HG03469 (cell line): Measurements from ENCODE around the gene CHID1.

Experiments used
- ATAC-seq: cut with Tn5 transposase; IDR thresholded peaks from one replicate; pipeline ENCODE4 v1.9.1; 2021; ENCODE audit warnings: mild to moderate bottlenecking, moderate library complexity, moderate number of reproducible peaks; ENCODE audit not compliant: unreplicated experiment

Gene CHID1

GRCh38 chr11:910589-911030, at the start of gene CHID1:
Gene CHID1, minus strand, starts transcription at chr11:910810. Its CDS starts 5,994 bp downstream, at chr11:904816.
- peak; percentile 72 for ATAC-seq

GRCh38 chr11:959608-960007, 49.0 kb upstream of the CHID1 start:
- ATAC-seq: no peak

- ATAC-seq: no peak
These were observed 48.4 kb upstream of the CHID1 start for GRCh38 chr11:959027-959426.

- no peak for ATAC-seq
These were observed 47.5 kb upstream of the CHID1 start for GRCh38 chr11:958101-958500.

- ATAC-seq: no peak
These were observed 46.8 kb upstream of the CHID1 start for GRCh38 chr11:957212-957920.

- no peak for ATAC-seq
These were observed 44.8 kb upstream of the CHID1 start for GRCh38 chr11:955154-956063.

GRCh38 chr11:954392-955153, 44.0 kb upstream of the CHID1 start:
- no peak for ATAC-seq

GRCh38 chr11:953512-953911, 42.9 kb upstream of the CHID1 start:
- no peak for ATAC-seq

- no peak for ATAC-seq
These were observed 42.1 kb upstream of the CHID1 start for GRCh38 chr11:952406-953385.

GRCh38 chr11:951507-951906, 40.9 kb upstream of the CHID1 start:
- no peak for ATAC-seq

GRCh38 chr11:947744-948143, 37.1 kb upstream of the CHID1 start:
- ATAC-seq: no peak

GRCh38 chr11:945986-946385, 35.4 kb upstream of the CHID1 start:
- no peak for ATAC-seq

- no peak for ATAC-seq
These were observed 34.3 kb upstream of the CHID1 start for GRCh38 chr11:944711-945470.

- no peak for ATAC-seq
These were observed 32.2 kb upstream of the CHID1 start for GRCh38 chr11:942823-943222.

- ATAC-seq: no peak
These were observed 30.0 kb upstream of the CHID1 start for GRCh38 chr11:940496-941135.

GRCh38 chr11:937841-938261, 27.2 kb upstream of the CHID1 start:
- ATAC-seq: no peak

GRCh38 chr11:936199-936598, 25.6 kb upstream of the CHID1 start:
- no peak for ATAC-seq

GRCh38 chr11:934527-934926, 23.9 kb upstream of the CHID1 start:
- ATAC-seq: no peak

- no peak for ATAC-seq
These were observed 23.3 kb upstream of the CHID1 start for GRCh38 chr11:933936-934335.
